Transverse colon (tissue), 4 donors: ENCODE measurements around the gene PXDC1. TPM values are rescaled to one million over a fixed set of nuclear protein-coding genes. Genes with fewer than 3 reads are reported as not detected.
A peak's percentile ranks its signal among the peaks of the same experiment; 100 is the strongest.

ENCODE experiments used
- DNase-seq: peaks from one replicate; pipeline ENCODE4 v3.0.0-alpha.2; 2019
- H3K27ac ChIP-seq, 4 donors: fragments of 200-600 bp; sonication (generic); 2 replicates each; pipeline ENCODE4 v1.5.1; 2016 to 2018; ENCODE audit warnings: inconsistent platforms in 4 of 4
- H3K27me3 ChIP-seq: fragments of 200-600 bp; sonication (generic); 2 replicates; pipeline ENCODE4 v1.5.1; 2017; ENCODE audit warnings: inconsistent platforms
- H3K36me3 ChIP-seq, 4 donors: fragments of 200-600 bp; sonication (generic); 2 replicates each; pipeline ENCODE4 v1.5.1; 2017 to 2019; ENCODE audit warnings: inconsistent platforms in 4 of 4
- H3K4me1 ChIP-seq, 4 donors: fragments of 200-600 bp; sonication (generic); 2 replicates each; pipeline ENCODE4 v1.5.1; 2017 to 2020; ENCODE audit warnings: inconsistent platforms in 4 of 4
- H3K4me3 ChIP-seq, 4 donors: fragments of 200-600 bp; sonication (generic); 1 replicate in 1 of 4; 2 replicates in 3 of 4; pipeline versions ENCODE4 v1.5.1 to v1.6.1; 2017 to 2019; ENCODE audit warnings: inconsistent platforms in 4 of 4
- H3K9me3 ChIP-seq, 2 donors: fragments of 200-600 bp; sonication (generic); 2 replicates each; pipeline ENCODE4 v1.5.1; 2017 to 2019; ENCODE audit warnings: inconsistent platforms in 2 of 2
- EP300 ChIP-seq: sonication (generic); formaldehyde crosslinking; IDR thresholded peaks from one replicate; pipeline ENCODE4 v1.6.1; 2017; ENCODE audit warnings: antibody characterized with exemption, low read depth
- POLR2A ChIP-seq: fragments of 450-650 bp; IDR thresholded peaks from one replicate; pipeline ENCODE4 v1.6.1; 2016; ENCODE audit warnings: antibody characterized with exemption, mild to moderate bottlenecking, moderate library complexity
- POLR2AphosphoS5 ChIP-seq, 3 donors: sonication (generic); formaldehyde crosslinking; IDR thresholded peaks; one replicate each; pipeline ENCODE4 v1.6.1; 2016; ENCODE audit warnings: antibody characterized with exemption in 3 of 3
- WGBS, 2 donors: methylation state at CpG; one replicate each; pipeline ENCODE4 v1.1.5; 2018; ENCODE audit warnings: low coverage in 1 of 2; 5-methylcytosine and 5-hydroxymethylcytosine counted together
- in situ Hi-C, 4 donors: fragments of 200-750 bp; cut with MboI; loops; one replicate each; pipeline versions ENCODE4 v1.15.0 to v1.15.1; 2017; ENCODE audit warnings: low sequenced_read_pairs in 3 of 4, low pct_ligation_motif_present in 1 of 4, low pct_unique_long_range_greater_than_20kb in 1 of 4
- intact Hi-C: fragments of 100-400 bp; cut with DNase I; formaldehyde crosslinking; loops from one replicate; pipeline ENCODE4 v1.15.1; 2023; ENCODE audit warnings: low total_unique reads
- total RNA-seq, 4 donors: library from RNA; depleted of rRNA; stranded (reverse); fragments of >200 nt; gene quantifications; one replicate each; pipeline ENCODE4 v1.1.0, GENCODE V29; 2016
- TF ChIP-seq, protein P1 (sequence below), 5 experiments: fragments of 200-600 bp in 3 of 5; fragments of 450-650 bp in 2 of 5; sonication (generic) in 3 of 5; IDR thresholded peaks; 1 replicate in 2 of 5; 2 replicates in 3 of 5; pipeline ENCODE4 v1.5.1; 2016 to 2017; ENCODE audit warnings: antibody characterized with exemption in 5 of 5, inconsistent platforms in 3 of 5, mild to moderate bottlenecking in 2 of 5, moderate library complexity in 1 of 5

The PXDC1 gene
- total RNA-seq, 4 donors from 2014 or later = 14.6 to 85.4 (median 44.3) TPM

DNA sequence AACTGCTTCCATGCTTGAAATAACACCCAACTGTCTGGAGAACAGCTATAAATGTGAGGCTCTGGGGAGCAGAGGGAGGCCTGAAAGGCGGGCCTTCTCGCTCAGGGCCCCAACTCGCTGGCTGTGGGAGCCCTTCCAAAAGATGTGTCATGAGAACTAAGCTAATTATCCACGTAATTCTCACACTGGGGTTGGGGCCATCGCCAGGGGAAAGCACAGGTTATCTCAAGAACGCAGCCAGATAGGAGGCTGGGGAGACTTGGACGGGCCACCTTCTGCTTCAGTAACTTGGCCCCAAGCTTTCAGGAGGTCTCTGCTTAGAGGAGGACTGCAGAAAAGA, 1.6 kb downstream of the PXDC1 start:
- Histone ChIP-seq H3K36me3 (no peaks in the 10 kb centered on the region), H3K4me3 (peak overlapping the region; percentile 47 to 72 (median 60)), H3K27me3 (peaks cover 16% of the 10 kb centered on the region), H3K9me3 (no peaks in the 10 kb centered on the region), H3K27ac (peak overlapping the region; percentile 91 to 97 (median 92)), H3K4me1 (peaks cover 0 to 64% (median 44%) of the 10 kb centered on the region in 4 donors)
- intact Hi-C loops = loop anchor here (5.0 kb wide), 1 partner anchor 77 kb away; no protein-coding TSS in a partner anchor
- in situ Hi-C loops = loop anchor here (5.0 to 25.0 kb wide), 8 partner anchors 182 to 638 kb away; partner anchors contain the start of genes BPHL (in 2 of the 4), ECI2 (in 1 of the 4) and SLC22A23 (in 1 of the 4)
- WGBS, 2 donors = 13 to 30% methylated on average over 4 to 7 of the region's 7 CpGs
- TF ChIP-seq, protein P1, sequence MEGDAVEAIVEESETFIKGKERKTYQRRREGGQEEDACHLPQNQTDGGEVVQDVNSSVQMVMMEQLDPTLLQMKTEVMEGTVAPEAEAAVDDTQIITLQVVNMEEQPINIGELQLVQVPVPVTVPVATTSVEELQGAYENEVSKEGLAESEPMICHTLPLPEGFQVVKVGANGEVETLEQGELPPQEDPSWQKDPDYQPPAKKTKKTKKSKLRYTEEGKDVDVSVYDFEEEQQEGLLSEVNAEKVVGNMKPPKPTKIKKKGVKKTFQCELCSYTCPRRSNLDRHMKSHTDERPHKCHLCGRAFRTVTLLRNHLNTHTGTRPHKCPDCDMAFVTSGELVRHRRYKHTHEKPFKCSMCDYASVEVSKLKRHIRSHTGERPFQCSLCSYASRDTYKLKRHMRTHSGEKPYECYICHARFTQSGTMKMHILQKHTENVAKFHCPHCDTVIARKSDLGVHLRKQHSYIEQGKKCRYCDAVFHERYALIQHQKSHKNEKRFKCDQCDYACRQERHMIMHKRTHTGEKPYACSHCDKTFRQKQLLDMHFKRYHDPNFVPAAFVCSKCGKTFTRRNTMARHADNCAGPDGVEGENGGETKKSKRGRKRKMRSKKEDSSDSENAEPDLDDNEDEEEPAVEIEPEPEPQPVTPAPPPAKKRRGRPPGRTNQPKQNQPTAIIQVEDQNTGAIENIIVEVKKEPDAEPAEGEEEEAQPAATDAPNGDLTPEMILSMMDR (IDR thresholded peaks at IDR 0.05) = no peak
- no peak for TF ChIP-seq POLR2A
- no peak for TF ChIP-seq POLR2AphosphoS5 (IDR thresholded peaks at IDR 0.05)
- TF ChIP-seq EP300 = no peak
- DNase-seq = peak; percentile 40

DNA sequence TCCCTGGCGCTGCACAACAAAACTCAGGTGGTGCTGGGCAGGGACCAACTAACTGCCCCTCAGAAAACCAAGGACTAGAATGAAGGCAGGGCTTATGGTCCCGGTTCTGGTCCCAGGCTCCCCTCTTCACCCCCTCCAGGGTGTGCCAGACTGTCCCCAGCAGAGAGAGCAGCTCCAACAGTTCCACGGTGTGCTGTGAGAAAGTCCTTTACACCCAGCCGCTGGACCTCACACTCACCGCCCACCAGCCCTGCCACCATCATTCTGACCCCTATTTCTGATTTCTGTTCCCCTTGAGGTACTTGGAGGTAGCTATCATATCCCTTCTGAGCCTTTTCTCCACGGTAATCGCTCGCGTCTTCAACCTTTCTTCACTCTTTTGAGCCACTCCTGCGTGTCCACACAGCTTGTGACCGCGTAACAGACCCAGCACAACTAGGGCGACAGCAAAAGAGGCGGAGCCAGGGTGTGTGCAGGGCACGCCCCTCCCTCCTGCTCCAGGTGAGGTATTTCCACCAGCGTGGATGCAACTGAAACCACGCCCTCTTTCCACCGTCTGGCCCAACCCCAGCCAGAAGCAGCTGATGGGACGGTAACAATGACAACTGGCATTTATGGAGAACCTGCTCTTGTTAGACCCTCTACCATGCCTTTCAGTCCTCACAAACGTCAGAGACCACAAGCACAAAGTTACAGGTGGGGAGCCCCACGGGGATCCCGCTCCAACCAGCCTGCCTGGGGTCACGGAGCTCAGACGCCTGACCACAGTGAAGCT, 2.3 kb downstream of the PXDC1 start:
- peaks cover 0 to 67% (median 46%) of the 10 kb centered on the region in 4 donors for H3K4me1 ChIP-seq
- 42 to 47% methylated on average over 2 to 23 of the region's 24 CpGs for WGBS, 2 donors
- H3K36me3 ChIP-seq = no peaks in the 10 kb centered on the region
- DNase-seq = peak; percentile 76
- peak overlapping the region; percentile 91 to 97 (median 92) for H3K27ac ChIP-seq
- intact Hi-C loops = loop anchor here (5.0 kb wide), 1 partner anchor 78 kb away; no protein-coding TSS in a partner anchor
- H3K4me3 ChIP-seq = peak overlapping the region in 3 of 4 donors; percentile 47 to 72 (median 63)
- peaks cover 16% of the 10 kb centered on the region for H3K27me3 ChIP-seq
- in situ Hi-C loops = loop anchor here (5.0 to 25.0 kb wide), 8 partner anchors 183 to 637 kb away; partner anchors contain the start of genes BPHL (in 2 of the 4), ECI2 (in 1 of the 4) and SLC22A23 (in 1 of the 4)
- TF ChIP-seq POLR2AphosphoS5 (IDR thresholded peaks at IDR 0.05) (no peak), EP300 (no peak), POLR2A (no peak)
- TF ChIP-seq, protein P1 (IDR thresholded peaks at IDR 0.05) = no peak
- no peaks in the 10 kb centered on the region for H3K9me3 ChIP-seq

DNA sequence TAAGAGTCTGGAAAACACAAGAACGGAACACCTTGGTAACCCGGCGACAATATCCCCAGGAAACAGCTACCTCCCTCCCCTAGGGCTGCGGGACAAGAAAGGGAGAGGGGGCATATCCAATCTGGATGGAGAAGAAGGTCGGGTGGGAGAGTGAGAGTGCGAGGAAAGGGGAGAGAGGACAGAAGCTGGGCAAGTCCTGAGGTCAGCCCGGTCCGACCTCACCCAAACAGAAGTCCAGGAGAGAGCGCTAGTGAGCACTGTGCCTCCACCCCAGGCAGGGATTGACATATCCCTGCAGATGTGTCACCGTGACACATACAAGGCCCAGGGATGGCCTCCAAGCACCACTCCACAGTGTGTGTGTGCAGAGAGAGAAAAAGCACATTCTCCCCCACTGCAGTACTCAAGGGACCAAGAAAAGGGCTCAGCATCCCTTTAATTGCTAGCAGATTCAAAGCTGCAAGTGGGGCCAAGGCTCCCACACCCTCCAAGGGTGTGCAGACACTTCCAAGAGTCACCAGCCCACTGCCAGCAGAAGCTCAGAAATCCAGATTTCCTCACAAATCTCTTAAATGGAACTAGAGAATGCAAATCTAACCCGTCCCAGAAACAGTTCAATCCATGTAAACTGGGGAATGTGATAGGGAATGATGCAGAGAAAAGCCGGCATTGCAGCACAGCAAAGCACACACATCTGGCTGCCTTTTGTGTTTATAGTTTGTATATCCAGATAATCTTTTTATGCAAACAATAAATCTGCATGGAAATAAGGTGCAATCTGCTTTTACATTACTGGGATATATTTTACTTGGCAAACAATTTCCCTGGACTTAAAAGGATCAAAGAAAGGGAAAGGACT, 3.1 kb downstream of the PXDC1 start:
- no peaks in the 10 kb centered on the region for H3K36me3 ChIP-seq
- peaks cover 4 to 73% (median 49%) of the 10 kb centered on the region in 4 donors for H3K4me1 ChIP-seq
- peak; percentile 68 for DNase-seq
- in situ Hi-C loops (loop anchor here (5.0 to 25.0 kb wide), 8 partner anchors 184 to 636 kb away; partner anchors contain the start of genes BPHL (in 2 of the 4), ECI2 (in 1 of the 4) and SLC22A23 (in 1 of the 4)), intact Hi-C loops (loop anchor here (5.0 kb wide), 1 partner anchor 79 kb away; no protein-coding TSS in a partner anchor)
- H3K9me3 ChIP-seq = no peaks in the 10 kb centered on the region
- 41 to 52% methylated on average over 10 to 12 of the region's 12 CpGs for WGBS, 2 donors
- TF ChIP-seq POLR2A = no peak
- no peak for TF ChIP-seq EP300
- TF ChIP-seq POLR2AphosphoS5 (IDR thresholded peaks at IDR 0.05) = peak in 1 of 3 donors; percentile 21
- TF ChIP-seq, protein P1 (IDR thresholded peaks at IDR 0.05) = peak; percentile 40 to 56 (median 53)
- peaks cover 16% of the 10 kb centered on the region for H3K27me3 ChIP-seq
- peak overlapping the region in 1 of 4 donors; percentile 63 for H3K4me3 ChIP-seq
- H3K27ac ChIP-seq = peak overlapping the region; percentile 91 to 97 (median 92)
